HEK293T (cell line): ENCODE results near the gene APBA2.

ENCODE experiments used
- BHLHE40 ChIP-seq: fragments of 450-650 bp; IDR thresholded peaks from 2 replicates; pipeline ENCODE4 v1.6.1; 2016; ENCODE audit warnings: mild to moderate bottlenecking, moderate library complexity, borderline replicate concordance
- FOXA1 ChIP-seq: fragments of 450-650 bp; IDR thresholded peaks from 2 replicates; pipeline ENCODE4 v1.6.1; 2016; ENCODE audit warnings: mild to moderate bottlenecking

GRCh38 chr15:28985691-28986090, 99.9 kb downstream of the APBA2 start:
- TF ChIP-seq FOXA1 (no peak), BHLHE40 (no peak)
